ENCODE data around the gene IFIT2. TPM values are rescaled to one million over a fixed set of nuclear protein-coding genes. Genes with fewer than 3 reads are reported as not detected.

Gene IFIT2
- total RNA-seq, 1 donor = 9.0 TPM

GRCh38 chr10:89305766-89306433, 4.1 kb downstream of the IFIT2 start:
- Histone ChIP-seq H3K79me2 (ENCODE audit: insufficient read depth, low read length) (peaks cover 2% of the 10 kb centered on the region), H4K20me1 (ENCODE audit: insufficient read depth, low read length) (no peaks in the 10 kb centered on the region), H3K9me3 (ENCODE audit: low read depth, low read length) (no peaks in the 10 kb centered on the region), H2AFZ (ENCODE audit: low read length) (no peak overlapping the region), H3K27ac (ENCODE audit: low read depth, low read length) (no peak overlapping the region), H3K4me3 (ENCODE audit: insufficient read depth, low read length) (no peak overlapping the region), H3K4me2 (ENCODE audit: insufficient read depth, low read length) (no peak overlapping the region), H3K4me1 (ENCODE audit: insufficient read depth, low read length) (peaks cover 29% of the 10 kb centered on the region), H3K27me3 (ENCODE audit: insufficient read depth, low read length) (no peaks in the 10 kb centered on the region), H3K36me3 (ENCODE audit: insufficient read depth, low read length) (no peaks in the 10 kb centered on the region)
- DNase-seq (ENCODE audit: insufficient read length, low spot score, missing footprints) = no peak
- no peak for TF ChIP-seq CTCF (IDR thresholded peaks at IDR 0.05; ENCODE audit: extremely low read depth, low read depth, low read length)

- H3K4me1 ChIP-seq (ENCODE audit: insufficient read depth, low read length) = peaks cover 23% of the 10 kb centered on the region
Observed at GRCh38 chr10:89306434-89307268, 4.8 kb downstream of the IFIT2 start.

DNA sequence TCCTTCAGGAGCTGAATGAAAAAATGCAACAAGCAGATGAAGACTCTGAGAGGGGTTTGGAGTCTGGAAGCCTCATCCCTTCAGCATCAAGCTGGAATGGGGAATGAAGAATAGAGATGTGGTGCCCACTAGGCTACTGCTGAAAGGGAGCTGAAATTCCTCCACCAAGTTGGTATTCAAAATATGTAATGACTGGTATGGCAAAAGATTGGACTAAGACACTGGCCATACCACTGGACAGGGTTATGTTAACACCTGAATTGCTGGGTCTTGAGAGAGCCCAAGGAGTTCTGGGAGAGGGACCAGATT, 5.4 kb downstream of the IFIT2 start:
- Histone ChIP-seq H3K4me1 (ENCODE audit: insufficient read depth, low read length) (peaks cover 21% of the 10 kb centered on the region), H3K27ac (ENCODE audit: low read depth, low read length) (no peak overlapping the region), H2AFZ (ENCODE audit: low read length) (no peak overlapping the region), H3K27me3 (ENCODE audit: insufficient read depth, low read length) (no peaks in the 10 kb centered on the region), H3K79me2 (ENCODE audit: insufficient read depth, low read length) (peaks cover 2% of the 10 kb centered on the region), H3K4me2 (ENCODE audit: insufficient read depth, low read length) (no peak overlapping the region), H4K20me1 (ENCODE audit: insufficient read depth, low read length) (no peaks in the 10 kb centered on the region), H3K36me3 (ENCODE audit: insufficient read depth, low read length) (no peaks in the 10 kb centered on the region), H3K4me3 (ENCODE audit: insufficient read depth, low read length) (no peak overlapping the region), H3K9me3 (ENCODE audit: low read depth, low read length) (no peaks in the 10 kb centered on the region)
- TF ChIP-seq CTCF (IDR thresholded peaks at IDR 0.05; ENCODE audit: extremely low read depth, low read depth, low read length) = no peak
- no peak for DNase-seq (ENCODE audit: insufficient read length, low spot score, missing footprints)

More at GRCh38 chr10:89306434-89307268, 4.8 kb downstream of the IFIT2 start:
- Histone ChIP-seq H3K36me3 (ENCODE audit: insufficient read depth, low read length) (no peaks in the 10 kb centered on the region), H3K9me3 (ENCODE audit: low read depth, low read length) (no peaks in the 10 kb centered on the region), H3K79me2 (ENCODE audit: insufficient read depth, low read length) (peaks cover 2% of the 10 kb centered on the region), H3K4me2 (ENCODE audit: insufficient read depth, low read length) (no peak overlapping the region), H4K20me1 (ENCODE audit: insufficient read depth, low read length) (no peaks in the 10 kb centered on the region), H3K27ac (ENCODE audit: low read depth, low read length) (no peak overlapping the region), H3K4me3 (ENCODE audit: insufficient read depth, low read length) (no peak overlapping the region), H2AFZ (ENCODE audit: low read length) (no peak overlapping the region), H3K27me3 (ENCODE audit: insufficient read depth, low read length) (no peaks in the 10 kb centered on the region)
- no peak for DNase-seq (ENCODE audit: insufficient read length, low spot score, missing footprints)
- TF ChIP-seq CTCF (IDR thresholded peaks at IDR 0.05; ENCODE audit: extremely low read depth, low read depth, low read length) = no peak

- H3K9me3 ChIP-seq (ENCODE audit: low read depth, low read length) = no peaks in the 10 kb centered on the region
- H3K36me3 ChIP-seq (ENCODE audit: insufficient read depth, low read length) = no peaks in the 10 kb centered on the region
- H3K4me3 ChIP-seq (ENCODE audit: insufficient read depth, low read length) = no peak overlapping the region
- no peaks in the 10 kb centered on the region for H4K20me1 ChIP-seq (ENCODE audit: insufficient read depth, low read length)
- no peak for TF ChIP-seq CTCF (IDR thresholded peaks at IDR 0.05; ENCODE audit: extremely low read depth, low read depth, low read length)
- no peak overlapping the region for H3K27ac ChIP-seq (ENCODE audit: low read depth, low read length)
- peaks cover 13% of the 10 kb centered on the region for H3K4me1 ChIP-seq (ENCODE audit: insufficient read depth, low read length)
- H3K4me2 ChIP-seq (ENCODE audit: insufficient read depth, low read length) = no peak overlapping the region
- H2AFZ ChIP-seq (ENCODE audit: low read length) = no peak overlapping the region
- H3K79me2 ChIP-seq (ENCODE audit: insufficient read depth, low read length) = no peaks in the 10 kb centered on the region
- H3K27me3 ChIP-seq (ENCODE audit: insufficient read depth, low read length) = no peaks in the 10 kb centered on the region
- DNase-seq (ENCODE audit: insufficient read length, low spot score, missing footprints) = no peak
Observed at GRCh38 chr10:89308266-89308665, 6.4 kb downstream of the IFIT2 start.
